Measurements from ENCODE around the gene LAMA3. TPM values are rescaled to one million over a fixed set of nuclear protein-coding genes. Genes with fewer than 3 reads are reported as not detected.

LAMA3 gene
- total and polyA plus RNA-seq, 2 experiments from 2014 or later: 3.9 to 4.9 TPM

DNA sequence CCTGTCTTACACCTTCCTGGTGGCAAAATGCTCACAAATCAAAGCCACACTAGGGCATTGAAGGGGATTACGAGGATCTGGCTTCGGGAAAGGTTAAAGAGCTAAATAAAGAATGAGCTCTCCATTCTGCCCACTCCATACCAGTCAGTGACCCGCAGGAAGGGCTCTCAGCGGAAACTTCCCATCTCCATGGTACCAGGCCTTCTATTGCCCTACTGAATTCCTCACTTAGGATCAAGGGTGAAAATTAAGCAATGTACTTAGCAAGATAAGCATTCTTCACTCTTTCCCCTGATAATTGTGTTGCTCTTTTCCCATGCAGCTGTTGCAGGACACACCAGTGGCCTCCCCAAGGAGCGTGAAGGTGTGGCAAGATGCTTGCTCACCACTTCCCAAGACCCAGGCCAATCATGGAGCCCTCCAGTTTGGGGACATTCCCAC, 249.7 kb downstream of the LAMA3 start:
- Histone ChIP-seq H3K79me2 (replicated peaks; ENCODE audit: insufficient read depth) (no peaks in the 10 kb centered on the region), H3K36me3 (ENCODE audit: insufficient read depth) (no peaks in the 10 kb centered on the region), H3K9me2 (ENCODE audit: insufficient read depth) (peaks cover 7% of the 10 kb centered on the region; the same call in 1 of the 2 replicates), H3K27ac (ENCODE audit: low read depth) (no peak overlapping the region), H3K27me3 (ENCODE audit: insufficient read depth) (no peaks in the 10 kb centered on the region), H3K4me3 (no peak overlapping the region), H2AFZ (peak overlapping the region; percentile 69; the same call in 1 of the 2 replicates), H4K20me1 (replicated peaks; ENCODE audit: insufficient read depth) (no peaks in the 10 kb centered on the region), H3K4me2 (no peak overlapping the region), H3F3A (replicated peaks; ENCODE audit: low read depth) (0 out of 2 replicates have a peak, but pooled peaks cover 3% of the 10 kb centered on the region), H3K4me1 (ENCODE audit: insufficient read depth) (peaks cover 6% of the 10 kb centered on the region)
- Mint-ChIP-seq H3K4me1 (peaks cover 5% of the 10 kb centered on the region), H3K36me3 (ENCODE audit: low read depth) (no peaks in the 10 kb centered on the region), H3K4me3 (no peak overlapping the region), H3K27ac (no peak overlapping the region), H3K27me3 (ENCODE audit: insufficient read depth, low read depth, poor library complexity) (peaks cover 6% of the 10 kb centered on the region), H3K9me3 (no peaks in the 10 kb centered on the region)
- ATAC-seq: no peak
- DNase-seq (ENCODE audit: low spot score): no peak
- TF ChIP-seq, protein P1, sequence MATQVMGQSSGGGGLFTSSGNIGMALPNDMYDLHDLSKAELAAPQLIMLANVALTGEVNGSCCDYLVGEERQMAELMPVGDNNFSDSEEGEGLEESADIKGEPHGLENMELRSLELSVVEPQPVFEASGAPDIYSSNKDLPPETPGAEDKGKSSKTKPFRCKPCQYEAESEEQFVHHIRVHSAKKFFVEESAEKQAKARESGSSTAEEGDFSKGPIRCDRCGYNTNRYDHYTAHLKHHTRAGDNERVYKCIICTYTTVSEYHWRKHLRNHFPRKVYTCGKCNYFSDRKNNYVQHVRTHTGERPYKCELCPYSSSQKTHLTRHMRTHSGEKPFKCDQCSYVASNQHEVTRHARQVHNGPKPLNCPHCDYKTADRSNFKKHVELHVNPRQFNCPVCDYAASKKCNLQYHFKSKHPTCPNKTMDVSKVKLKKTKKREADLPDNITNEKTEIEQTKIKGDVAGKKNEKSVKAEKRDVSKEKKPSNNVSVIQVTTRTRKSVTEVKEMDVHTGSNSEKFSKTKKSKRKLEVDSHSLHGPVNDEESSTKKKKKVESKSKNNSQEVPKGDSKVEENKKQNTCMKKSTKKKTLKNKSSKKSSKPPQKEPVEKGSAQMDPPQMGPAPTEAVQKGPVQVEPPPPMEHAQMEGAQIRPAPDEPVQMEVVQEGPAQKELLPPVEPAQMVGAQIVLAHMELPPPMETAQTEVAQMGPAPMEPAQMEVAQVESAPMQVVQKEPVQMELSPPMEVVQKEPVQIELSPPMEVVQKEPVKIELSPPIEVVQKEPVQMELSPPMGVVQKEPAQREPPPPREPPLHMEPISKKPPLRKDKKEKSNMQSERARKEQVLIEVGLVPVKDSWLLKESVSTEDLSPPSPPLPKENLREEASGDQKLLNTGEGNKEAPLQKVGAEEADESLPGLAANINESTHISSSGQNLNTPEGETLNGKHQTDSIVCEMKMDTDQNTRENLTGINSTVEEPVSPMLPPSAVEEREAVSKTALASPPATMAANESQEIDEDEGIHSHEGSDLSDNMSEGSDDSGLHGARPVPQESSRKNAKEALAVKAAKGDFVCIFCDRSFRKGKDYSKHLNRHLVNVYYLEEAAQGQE (IDR thresholded peaks at IDR 0.05; ENCODE audit: unreplicated experiment): no peak
- TF ChIP-seq POLR2AphosphoS5 (IDR thresholded peaks at IDR 0.05; ENCODE audit: low read depth) (no peak), ZNF331 (CRISPR knock-in tag; IDR thresholded peaks at IDR 0.05; ENCODE audit: low read depth) (no peak), EZH2 (IDR thresholded peaks at IDR 0.05; ENCODE audit: low read depth, unreplicated experiment) (no peak), EZH2phosphoT487 (IDR thresholded peaks at IDR 0.05; ENCODE audit: unreplicated experiment) (no peak), STAT1 (IDR thresholded peaks at IDR 0.05; ENCODE audit: unreplicated experiment) (no peak), CREB1 (CRISPR knock-in tag; IDR thresholded peaks at IDR 0.05; ENCODE audit: low read depth) (no peak)

DNA sequence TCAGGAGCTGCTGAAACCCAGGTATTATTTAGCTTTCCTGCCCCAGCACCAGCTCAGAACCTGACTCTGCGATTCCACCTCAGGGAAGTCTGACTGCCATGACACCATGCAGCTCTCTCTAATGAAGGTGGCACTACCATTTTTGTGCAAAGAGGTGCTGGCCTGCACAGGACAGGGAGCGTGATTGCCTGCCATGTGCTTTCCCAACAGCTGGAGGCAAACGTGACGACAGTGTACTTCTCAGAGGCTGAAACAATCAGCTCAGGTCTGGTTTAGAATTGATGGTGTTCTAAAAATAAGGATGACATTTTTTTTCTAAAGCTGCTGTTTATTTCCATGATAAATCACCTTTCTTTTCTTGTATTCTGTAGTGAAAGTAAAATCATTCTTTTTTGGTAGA, 250.1 kb downstream of the LAMA3 start:
- H3K27me3 ChIP-seq (ENCODE audit: insufficient read depth): no peaks in the 10 kb centered on the region
- H3K4me3 Mint-ChIP-seq: no peak overlapping the region
- no peaks in the 10 kb centered on the region for H3K79me2 ChIP-seq (replicated peaks; ENCODE audit: insufficient read depth)
- TF ChIP-seq, protein P1 (IDR thresholded peaks at IDR 0.05; ENCODE audit: unreplicated experiment): no peak
- TF ChIP-seq CREB1 (CRISPR knock-in tag; IDR thresholded peaks at IDR 0.05; ENCODE audit: low read depth) (no peak), ZNF331 (CRISPR knock-in tag; IDR thresholded peaks at IDR 0.05; ENCODE audit: low read depth) (no peak)
- TF ChIP-seq, protein P2, sequence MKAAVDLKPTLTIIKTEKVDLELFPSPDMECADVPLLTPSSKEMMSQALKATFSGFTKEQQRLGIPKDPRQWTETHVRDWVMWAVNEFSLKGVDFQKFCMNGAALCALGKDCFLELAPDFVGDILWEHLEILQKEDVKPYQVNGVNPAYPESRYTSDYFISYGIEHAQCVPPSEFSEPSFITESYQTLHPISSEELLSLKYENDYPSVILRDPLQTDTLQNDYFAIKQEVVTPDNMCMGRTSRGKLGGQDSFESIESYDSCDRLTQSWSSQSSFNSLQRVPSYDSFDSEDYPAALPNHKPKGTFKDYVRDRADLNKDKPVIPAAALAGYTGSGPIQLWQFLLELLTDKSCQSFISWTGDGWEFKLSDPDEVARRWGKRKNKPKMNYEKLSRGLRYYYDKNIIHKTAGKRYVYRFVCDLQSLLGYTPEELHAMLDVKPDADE (IDR thresholded peaks at IDR 0.05): no peak

More for the DNA sequence above, 250.1 kb downstream of the LAMA3 start:
- Histone ChIP-seq H3K4me2 (no peak overlapping the region), H3F3A (replicated peaks; ENCODE audit: low read depth) (0 out of 2 replicates have a peak, but pooled peaks cover 3% of the 10 kb centered on the region), H3K36me3 (ENCODE audit: insufficient read depth) (no peaks in the 10 kb centered on the region), H3K4me1 (ENCODE audit: insufficient read depth) (peaks cover 8% of the 10 kb centered on the region), H3K27ac (ENCODE audit: low read depth) (no peak overlapping the region), H3K4me3 (no peak overlapping the region), H2AFZ (peak overlapping the region; percentile 38; the same call in 1 of the 2 replicates), H4K20me1 (replicated peaks; ENCODE audit: insufficient read depth) (no peaks in the 10 kb centered on the region), H3K9me2 (ENCODE audit: insufficient read depth) (0 out of 2 replicates have a peak, but pooled peaks cover 7% of the 10 kb centered on the region)
- Mint-ChIP-seq H3K4me1 (peaks cover 6% of the 10 kb centered on the region), H3K27me3 (ENCODE audit: insufficient read depth, low read depth, poor library complexity) (peaks cover 6% of the 10 kb centered on the region), H3K27ac (no peak overlapping the region), H3K9me3 (no peaks in the 10 kb centered on the region), H3K36me3 (ENCODE audit: low read depth) (no peaks in the 10 kb centered on the region)
- ATAC-seq (no peak), DNase-seq (ENCODE audit: low spot score) (no peak)
